ENCODE results near the gene UBE2I.
A peak's percentile ranks its signal among the peaks of the same experiment; 100 is the strongest.

UBE2I gene

GRCh38 chr16:1342526-1343427 is 33.3 kb downstream of the UBE2I start (continued):
- TF ChIP-seq ZNF350 (tag by site-specific recombination; IDR thresholded peaks at IDR 0.05) (no peak), ZNF426 (tag by site-specific recombination; IDR thresholded peaks at IDR 0.05) (no peak), KLF16 (tag by site-specific recombination; IDR thresholded peaks at IDR 0.05) (peak; percentile 95), ZNF76 (tag by site-specific recombination; IDR thresholded peaks at IDR 0.05; ENCODE audit: borderline replicate concordance, low read depth) (no peak), ZNF660 (tag by site-specific recombination; IDR thresholded peaks at IDR 0.05) (no peak), ZNF214 (tag by site-specific recombination; IDR thresholded peaks at IDR 0.05; ENCODE audit: borderline replicate concordance) (no peak), ZNF174 (tag by site-specific recombination; IDR thresholded peaks at IDR 0.05) (no peak), GLIS2 (tag by site-specific recombination; IDR thresholded peaks at IDR 0.05) (peak; percentile 71), ZNF404 (tag by site-specific recombination; IDR thresholded peaks at IDR 0.05) (no peak), ZNF394 (tag by site-specific recombination; IDR thresholded peaks at IDR 0.05; ENCODE audit: borderline replicate concordance) (no peak), ZNF138 (tag by site-specific recombination; IDR thresholded peaks at IDR 0.05; ENCODE audit: borderline replicate concordance) (no peak), ZSCAN30 (tag by site-specific recombination; IDR thresholded peaks at IDR 0.05) (no peak), PATZ1 (tag by site-specific recombination; IDR thresholded peaks at IDR 0.05) (peak; percentile 98), KLF1 (tag by site-specific recombination; IDR thresholded peaks at IDR 0.05) (peak; percentile 81), TCF7L2 (IDR thresholded peaks at IDR 0.05; ENCODE audit: borderline replicate concordance, low read depth, low read length) (no peak), KLF7 (tag by site-specific recombination; IDR thresholded peaks at IDR 0.05; ENCODE audit: borderline replicate concordance) (no peak), ELK4 (IDR thresholded peaks at IDR 0.05; ENCODE audit: borderline replicate concordance, low read depth, low read length) (no peak), CTCF (tag by site-specific recombination; IDR thresholded peaks at IDR 0.05) (peak; percentile 65), ZNF629 (tag by site-specific recombination; IDR thresholded peaks at IDR 0.05) (0 out of 2 replicates have a peak, but pooled peaks have one; percentile 10), SCRT2 (tag by site-specific recombination; IDR thresholded peaks at IDR 0.05) (peak; percentile 99), ZNF112 (tag by site-specific recombination; IDR thresholded peaks at IDR 0.05) (no peak), ZNF704 (tag by site-specific recombination; IDR thresholded peaks at IDR 0.05) (no peak), ZNF133 (tag by site-specific recombination; IDR thresholded peaks at IDR 0.05) (no peak), ZNF19 (tag by site-specific recombination; IDR thresholded peaks at IDR 0.05; ENCODE audit: low read depth) (no peak), ZFP3 (tag by site-specific recombination; IDR thresholded peaks at IDR 0.05; ENCODE audit: low read depth) (no peak), ZNF274 (IDR thresholded peaks at IDR 0.05; ENCODE audit: low read length) (no peak), ZNF274 (tag by site-specific recombination; IDR thresholded peaks at IDR 0.05; ENCODE audit: borderline replicate concordance) (no peak), ZNF184 (tag by site-specific recombination; IDR thresholded peaks at IDR 0.05) (no peak), MYNN (tag by site-specific recombination; IDR thresholded peaks at IDR 0.05; ENCODE audit: borderline replicate concordance) (no peak), ZNF24 (tag by site-specific recombination; IDR thresholded peaks at IDR 0.05) (no peak)
- TF ChIP-seq, protein P1, sequence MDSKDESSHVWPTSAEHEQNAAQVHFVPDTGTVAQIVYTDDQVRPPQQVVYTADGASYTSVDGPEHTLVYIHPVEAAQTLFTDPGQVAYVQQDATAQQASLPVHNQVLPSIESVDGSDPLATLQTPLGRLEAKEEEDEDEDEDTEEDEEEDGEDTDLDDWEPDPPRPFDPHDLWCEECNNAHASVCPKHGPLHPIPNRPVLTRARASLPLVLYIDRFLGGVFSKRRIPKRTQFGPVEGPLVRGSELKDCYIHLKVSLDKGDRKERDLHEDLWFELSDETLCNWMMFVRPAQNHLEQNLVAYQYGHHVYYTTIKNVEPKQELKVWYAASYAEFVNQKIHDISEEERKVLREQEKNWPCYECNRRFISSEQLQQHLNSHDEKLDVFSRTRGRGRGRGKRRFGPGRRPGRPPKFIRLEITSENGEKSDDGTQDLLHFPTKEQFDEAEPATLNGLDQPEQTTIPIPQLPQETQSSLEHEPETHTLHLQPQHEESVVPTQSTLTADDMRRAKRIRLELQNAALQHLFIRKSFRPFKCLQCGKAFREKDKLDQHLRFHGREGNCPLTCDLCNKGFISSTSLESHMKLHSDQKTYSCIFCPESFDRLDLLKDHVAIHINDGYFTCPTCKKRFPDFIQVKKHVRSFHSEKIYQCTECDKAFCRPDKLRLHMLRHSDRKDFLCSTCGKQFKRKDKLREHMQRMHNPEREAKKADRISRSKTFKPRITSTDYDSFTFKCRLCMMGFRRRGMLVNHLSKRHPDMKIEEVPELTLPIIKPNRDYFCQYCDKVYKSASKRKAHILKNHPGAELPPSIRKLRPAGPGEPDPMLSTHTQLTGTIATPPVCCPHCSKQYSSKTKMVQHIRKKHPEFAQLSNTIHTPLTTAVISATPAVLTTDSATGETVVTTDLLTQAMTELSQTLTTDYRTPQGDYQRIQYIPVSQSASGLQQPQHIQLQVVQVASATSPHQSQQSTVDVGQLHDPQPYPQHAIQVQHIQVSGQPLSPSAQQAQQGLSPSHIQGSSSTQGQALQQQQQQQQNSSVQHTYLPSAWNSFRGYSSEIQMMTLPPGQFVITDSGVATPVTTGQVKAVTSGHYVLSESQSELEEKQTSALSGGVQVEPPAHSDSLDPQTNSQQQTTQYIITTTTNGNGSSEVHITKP (tag by site-specific recombination; IDR thresholded peaks at IDR 0.05) = peak; percentile 77

Measured in HEK293 (cell line).